Suprapubic skin (tissue), 3 donors: ENCODE results near the gene CDK18.

Experiments
- CTCF ChIP-seq, 2 donors: fragments of 200-600 bp in 1 of 2; fragments of 450-650 bp in 1 of 2; sonication (generic) in 1 of 2; IDR thresholded peaks; one replicate each; pipeline ENCODE4 v1.5.1; 2016 to 2019; ENCODE audit warnings: antibody characterized with exemption in 2 of 2, mild to moderate bottlenecking in 1 of 2, moderate library complexity in 1 of 2
- EP300 ChIP-seq: sonication (generic); formaldehyde crosslinking; IDR thresholded peaks from one replicate; pipeline ENCODE4 v1.6.1; 2017; ENCODE audit warnings: antibody characterized with exemption
- POLR2A ChIP-seq, 2 donors: fragments of 450-650 bp; IDR thresholded peaks; one replicate each; pipeline ENCODE4 v1.6.1; 2017; ENCODE audit warnings: antibody characterized with exemption in 2 of 2, mild to moderate bottlenecking in 2 of 2, moderate library complexity in 2 of 2

- TF ChIP-seq EP300: no peak
- no peak for TF ChIP-seq CTCF (IDR thresholded peaks at IDR 0.05)
- no peak for TF ChIP-seq POLR2A (IDR thresholded peaks at IDR 0.05)
Observed at GRCh38 chr1:205578780-205579571, 74.5 kb downstream of the CDK18 start.
